IPS-18c (cell line): Measurements from ENCODE around the gene ST6GAL1.
"Not testable (repeated sequence)": the region's sequence is repeated elsewhere in the genome, so short reads cannot be mapped to it uniquely, and the experiment has no call there.

Experiments
- H3K4me3 ChIP-seq: 2 replicates; pipeline ENCODE4 v1.7.0; 2013; ENCODE audit warnings: low read depth, mild to moderate bottlenecking, low read length, moderate library complexity; ENCODE audit not compliant: insufficient read depth
- H3K9me3 ChIP-seq: one replicate; pipeline ENCODE4 v1.6.1; 2013; ENCODE audit warnings: mild to moderate bottlenecking, low read length, moderate library complexity; ENCODE audit not compliant: control insufficient read depth, insufficient read depth

ST6GAL1 gene

GRCh38 chr3:186932281-186933181, 2.2 kb downstream of the ST6GAL1 start:
- peaks cover 4% of the 10 kb centered on the region for H3K9me3 ChIP-seq
- peak overlapping the region; percentile 92 for H3K4me3 ChIP-seq

- H3K4me3 ChIP-seq: no peak overlapping the region
These were observed 3.5 kb downstream of the ST6GAL1 start for GRCh38 chr3:186933816-186934215.

GRCh38 chr3:186935133-186935532, 4.8 kb downstream of the ST6GAL1 start:
- Histone ChIP-seq H3K9me3 (peaks cover 2% of the 10 kb centered on the region), H3K4me3 (no peak overlapping the region)

More at GRCh38 chr3:186933816-186934215, 3.5 kb downstream of the ST6GAL1 start:
- H3K9me3 ChIP-seq: peaks cover 2% of the 10 kb centered on the region

- no peaks in the 10 kb centered on the region for H3K9me3 ChIP-seq
- H3K4me3 ChIP-seq: no peak overlapping the region
These were observed 6.9 kb downstream of the ST6GAL1 start for GRCh38 chr3:186937017-186937875.

- no peaks in the 10 kb centered on the region for H3K9me3 ChIP-seq
- H3K4me3 ChIP-seq: no peak overlapping the region
These were observed 8.4 kb downstream of the ST6GAL1 start for GRCh38 chr3:186938716-186939115.

- H3K4me3 ChIP-seq: no peak overlapping the region
- no peaks in the 10 kb centered on the region for H3K9me3 ChIP-seq
These were observed 9.2 kb downstream of the ST6GAL1 start for GRCh38 chr3:186939536-186939935.

- Histone ChIP-seq H3K4me3 (no peak overlapping the region), H3K9me3 (no peaks in the 10 kb centered on the region)
These were observed 10.6 kb downstream of the ST6GAL1 start for GRCh38 chr3:186940967-186941366.

- no peak overlapping the region for H3K4me3 ChIP-seq
- H3K9me3 ChIP-seq: no peaks in the 10 kb centered on the region
These were observed 11.8 kb downstream of the ST6GAL1 start for GRCh38 chr3:186942168-186942567.

- no peak overlapping the region for H3K4me3 ChIP-seq
- peaks cover 5% of the 10 kb centered on the region for H3K9me3 ChIP-seq
These were observed 15.0 kb downstream of the ST6GAL1 start for GRCh38 chr3:186945255-186945823.

- Histone ChIP-seq H3K9me3 (peaks cover 5% of the 10 kb centered on the region), H3K4me3 (no peak overlapping the region)
These were observed 16.5 kb downstream of the ST6GAL1 start for GRCh38 chr3:186946756-186947375.

GRCh38 chr3:186949281-186949982, 19.1 kb downstream of the ST6GAL1 start:
- Histone ChIP-seq H3K4me3 (no peak overlapping the region), H3K9me3 (peaks cover 5% of the 10 kb centered on the region)

- H3K4me3 ChIP-seq: no peak overlapping the region
- peaks cover 5% of the 10 kb centered on the region for H3K9me3 ChIP-seq
These were observed 20.2 kb downstream of the ST6GAL1 start for GRCh38 chr3:186950402-186951093.

- H3K9me3 ChIP-seq: peaks cover 5% of the 10 kb centered on the region
- no peak overlapping the region for H3K4me3 ChIP-seq
These were observed 21.6 kb downstream of the ST6GAL1 start for GRCh38 chr3:186951640-186952552.

GRCh38 chr3:186953011-186953487, 22.7 kb downstream of the ST6GAL1 start:
- Histone ChIP-seq H3K4me3 (no peak overlapping the region), H3K9me3 (peaks cover 5% of the 10 kb centered on the region)

- H3K9me3 ChIP-seq, H3K4me3 ChIP-seq: not testable (repeated sequence)
These were observed 23.8 kb downstream of the ST6GAL1 start for GRCh38 chr3:186953992-186954699.
